ENCODE data around the gene AHDC1.

- TF ChIP-seq, protein P1, sequence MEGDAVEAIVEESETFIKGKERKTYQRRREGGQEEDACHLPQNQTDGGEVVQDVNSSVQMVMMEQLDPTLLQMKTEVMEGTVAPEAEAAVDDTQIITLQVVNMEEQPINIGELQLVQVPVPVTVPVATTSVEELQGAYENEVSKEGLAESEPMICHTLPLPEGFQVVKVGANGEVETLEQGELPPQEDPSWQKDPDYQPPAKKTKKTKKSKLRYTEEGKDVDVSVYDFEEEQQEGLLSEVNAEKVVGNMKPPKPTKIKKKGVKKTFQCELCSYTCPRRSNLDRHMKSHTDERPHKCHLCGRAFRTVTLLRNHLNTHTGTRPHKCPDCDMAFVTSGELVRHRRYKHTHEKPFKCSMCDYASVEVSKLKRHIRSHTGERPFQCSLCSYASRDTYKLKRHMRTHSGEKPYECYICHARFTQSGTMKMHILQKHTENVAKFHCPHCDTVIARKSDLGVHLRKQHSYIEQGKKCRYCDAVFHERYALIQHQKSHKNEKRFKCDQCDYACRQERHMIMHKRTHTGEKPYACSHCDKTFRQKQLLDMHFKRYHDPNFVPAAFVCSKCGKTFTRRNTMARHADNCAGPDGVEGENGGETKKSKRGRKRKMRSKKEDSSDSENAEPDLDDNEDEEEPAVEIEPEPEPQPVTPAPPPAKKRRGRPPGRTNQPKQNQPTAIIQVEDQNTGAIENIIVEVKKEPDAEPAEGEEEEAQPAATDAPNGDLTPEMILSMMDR (IDR thresholded peaks at IDR 0.05; ENCODE audit: low read length) = peak; percentile 78
- no peak for TF ChIP-seq EZH2 (optimal IDR thresholded peaks at IDR 0.05; ENCODE audit: low read depth, low read length)
- TF ChIP-seq EZH2phosphoT487 (IDR thresholded peaks at IDR 0.05; ENCODE audit: low read length) = no peak
Measured at GRCh38 chr1:27556781-27557595, 47.0 kb downstream of the AHDC1 start.

Data from MM.1S (cell line).